ENCODE results near the gene CCDC124.

CCDC124 gene

GRCh38 chr19:17937371-17937900 is 4.6 kb downstream of the CCDC124 start:
- DNase-seq = no peak

GRCh38 chr19:17938092-17938845 is 5.5 kb downstream of the CCDC124 start:
- DNase-seq = peak; percentile 16

- DNase-seq = no peak
Observed at GRCh38 chr19:17942181-17942580, 9.4 kb downstream of the CCDC124 start.

GRCh38 chr19:17942582-17943273 is 9.9 kb downstream of the CCDC124 start:
- DNase-seq = no peak

GRCh38 chr19:17943274-17944221 is 10.7 kb downstream of the CCDC124 start:
- no peak for DNase-seq

- no peak for DNase-seq
Observed at GRCh38 chr19:17944301-17944700, 11.5 kb downstream of the CCDC124 start.

- no peak for DNase-seq
Observed at GRCh38 chr19:17946965-17947784, 14.4 kb downstream of the CCDC124 start.

- peak; percentile 97 for DNase-seq
Observed at GRCh38 chr19:17947815-17948513, 15.1 kb downstream of the CCDC124 start.

GRCh38 chr19:17948514-17948900 is 15.7 kb downstream of the CCDC124 start:
- DNase-seq = no peak

- no peak for DNase-seq
Observed at GRCh38 chr19:17948931-17949930, 16.4 kb downstream of the CCDC124 start.

GRCh38 chr19:17949956-17950309 is 17.1 kb downstream of the CCDC124 start:
- DNase-seq = no peak

- no peak for DNase-seq
Observed at GRCh38 chr19:17950310-17951156, 17.7 kb downstream of the CCDC124 start.

- no peak for DNase-seq
Observed at GRCh38 chr19:17951157-17951989, 18.6 kb downstream of the CCDC124 start.

- no peak for DNase-seq
Observed at GRCh38 chr19:17951990-17952976, 19.5 kb downstream of the CCDC124 start.

- no peak for DNase-seq
Observed at GRCh38 chr19:17953316-17953801, 20.5 kb downstream of the CCDC124 start.

GRCh38 chr19:17953869-17954268 is 21.1 kb downstream of the CCDC124 start:
- no peak for DNase-seq

GRCh38 chr19:17954401-17954800 is 21.6 kb downstream of the CCDC124 start:
- no peak for DNase-seq
